ENCODE measurements around the gene ARID1B.

Gene ARID1B

GRCh38 chr6:156879186-156879585, 102.0 kb downstream of the ARID1B start:
- DNase-seq (ENCODE audit: low read depth in 2 of 2): no peak

DNA sequence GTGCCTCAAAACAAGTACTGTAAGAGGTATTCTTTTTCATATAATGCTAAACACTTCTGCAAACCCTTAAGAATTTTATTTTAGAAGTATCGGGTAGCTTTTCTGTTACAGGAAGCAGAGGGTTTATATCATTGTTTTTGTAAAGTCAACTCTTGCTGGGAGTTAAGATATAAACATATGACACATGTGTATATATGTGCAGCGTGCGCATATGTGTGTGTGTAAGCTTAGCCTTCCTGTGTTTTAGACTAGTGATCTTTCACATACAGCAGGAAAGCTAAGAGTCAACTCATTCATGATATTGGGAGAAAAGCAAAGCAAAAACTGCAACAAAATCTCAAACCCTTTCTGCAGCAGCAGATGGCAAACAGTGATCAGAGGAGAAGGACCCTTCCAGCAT, 102.4 kb downstream of the ARID1B start:
- no peak for DNase-seq (ENCODE audit: low read depth in 2 of 2)

DNA sequence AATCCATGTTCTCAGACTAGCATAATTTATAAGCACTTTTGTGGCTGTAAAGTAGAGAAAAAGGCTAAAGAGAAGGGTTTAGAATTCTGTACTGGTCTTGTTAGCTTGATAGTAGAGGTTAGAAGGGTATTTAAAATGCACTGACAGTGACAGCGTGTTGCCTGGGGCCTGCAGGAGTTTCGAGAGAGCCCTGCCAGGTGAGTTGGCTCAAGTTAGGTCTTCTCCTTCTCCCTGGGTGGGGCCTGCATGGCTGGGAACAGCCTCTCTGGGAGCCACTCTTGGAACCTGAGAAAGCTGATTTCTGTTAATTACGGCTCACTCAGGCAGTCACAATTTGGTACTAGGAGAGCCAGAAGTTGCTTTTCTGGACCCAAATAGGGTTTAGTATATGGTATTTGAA, 103.7 kb downstream of the ARID1B start:
- DNase-seq (ENCODE audit: low read depth in 2 of 2): no peak

DNA sequence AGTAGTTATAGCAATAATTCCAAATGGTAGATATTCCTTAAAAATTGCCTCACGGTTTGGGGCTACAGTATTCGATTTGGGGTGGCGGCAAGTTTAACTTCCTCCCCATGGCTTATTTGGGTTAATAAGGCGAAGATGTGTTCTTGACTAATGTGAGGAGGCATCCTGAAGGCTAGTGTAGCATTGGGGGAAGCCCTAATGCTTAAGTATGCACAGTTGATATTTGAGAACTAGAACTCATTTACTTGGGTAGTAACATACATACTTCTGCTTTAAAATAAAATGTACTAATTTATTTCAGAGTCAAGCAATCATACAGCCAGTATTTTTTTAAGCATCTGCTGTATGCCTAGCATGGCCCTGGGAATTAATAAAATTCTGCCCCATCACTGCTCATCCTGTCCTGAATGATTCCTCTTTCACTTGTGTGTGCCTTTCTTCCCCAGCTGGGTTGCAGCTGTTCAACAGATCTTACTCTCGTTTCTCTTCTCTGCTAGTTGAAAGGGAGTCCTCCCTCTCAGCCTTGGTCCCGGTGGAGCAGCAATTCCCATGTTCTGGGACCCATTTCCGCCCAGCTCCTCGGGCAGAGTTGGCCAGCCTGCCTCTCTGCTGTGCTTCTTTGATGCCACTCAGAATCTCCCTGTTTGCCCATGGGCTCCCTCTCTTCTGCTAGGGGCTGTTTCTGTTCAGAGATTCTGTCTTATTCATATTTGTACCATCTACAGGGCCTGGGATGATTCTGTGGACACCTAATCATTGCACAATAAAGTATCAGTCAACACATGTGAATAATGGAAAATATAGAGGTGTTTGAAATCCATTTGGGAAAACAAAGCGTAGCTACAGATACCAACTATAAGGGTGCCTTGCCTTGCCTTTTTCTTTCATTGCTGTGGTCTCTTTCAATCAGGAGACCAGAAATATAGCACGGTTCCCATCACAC, 104.8 kb downstream of the ARID1B start:
- no peak for DNase-seq (ENCODE audit: low read depth in 2 of 2)

- no peak for DNase-seq (ENCODE audit: low read depth in 2 of 2)
These were observed 106.5 kb downstream of the ARID1B start for GRCh38 chr6:156883497-156884252.

- DNase-seq (ENCODE audit: low read depth in 2 of 2): no peak
These were observed 107.1 kb downstream of the ARID1B start for GRCh38 chr6:156884306-156884705.

DNA sequence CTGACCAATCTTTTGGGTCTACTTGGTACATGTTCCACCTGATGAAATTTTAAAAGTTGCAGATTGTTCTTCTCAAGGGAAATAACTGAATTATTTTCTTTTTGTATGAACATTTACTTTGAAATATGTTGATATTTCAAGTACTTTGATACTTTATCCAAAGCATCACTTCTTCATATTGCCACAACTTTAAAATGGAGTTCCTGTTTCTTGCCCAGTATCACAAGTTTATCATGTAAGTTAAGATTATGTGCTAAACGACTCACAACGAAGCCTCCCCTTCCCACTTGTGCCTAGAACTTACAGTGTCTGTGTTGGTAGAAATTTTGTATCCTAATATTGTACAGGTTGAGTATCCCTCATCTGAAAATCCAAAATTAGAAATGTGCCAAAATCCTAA, 108.4 kb downstream of the ARID1B start:
- DNase-seq (ENCODE audit: low read depth in 2 of 2): no peak

DNA sequence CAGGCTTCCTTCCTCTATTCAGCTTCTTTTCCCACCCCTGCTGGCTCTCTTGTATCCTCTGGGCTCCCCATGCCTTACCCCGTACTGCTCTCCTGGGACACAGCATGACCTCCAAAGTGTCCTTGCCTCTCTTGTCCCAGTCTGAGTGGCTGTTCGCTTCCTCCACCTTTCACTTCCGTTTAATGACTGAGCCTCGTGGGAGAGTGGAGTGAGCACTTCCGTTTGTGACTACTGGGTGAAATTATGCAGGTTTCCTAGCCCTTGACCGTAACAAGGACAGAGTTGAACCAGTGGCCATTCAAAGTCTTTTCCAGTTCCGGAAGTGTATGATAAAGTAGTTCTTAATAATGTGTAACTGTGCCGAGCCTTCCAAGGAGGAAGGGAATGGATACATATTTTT, 109.2 kb downstream of the ARID1B start:
- DNase-seq (ENCODE audit: low read depth in 2 of 2): no peak

GRCh38 chr6:156887623-156888269, 110.6 kb downstream of the ARID1B start:
- no peak for DNase-seq (ENCODE audit: low read depth in 2 of 2)

- no peak for DNase-seq (ENCODE audit: low read depth in 2 of 2)
These were observed 112.3 kb downstream of the ARID1B start for GRCh38 chr6:156889469-156889868.

- DNase-seq (ENCODE audit: low read depth in 2 of 2): no peak
These were observed 112.8 kb downstream of the ARID1B start for GRCh38 chr6:156889986-156890385.

DNA sequence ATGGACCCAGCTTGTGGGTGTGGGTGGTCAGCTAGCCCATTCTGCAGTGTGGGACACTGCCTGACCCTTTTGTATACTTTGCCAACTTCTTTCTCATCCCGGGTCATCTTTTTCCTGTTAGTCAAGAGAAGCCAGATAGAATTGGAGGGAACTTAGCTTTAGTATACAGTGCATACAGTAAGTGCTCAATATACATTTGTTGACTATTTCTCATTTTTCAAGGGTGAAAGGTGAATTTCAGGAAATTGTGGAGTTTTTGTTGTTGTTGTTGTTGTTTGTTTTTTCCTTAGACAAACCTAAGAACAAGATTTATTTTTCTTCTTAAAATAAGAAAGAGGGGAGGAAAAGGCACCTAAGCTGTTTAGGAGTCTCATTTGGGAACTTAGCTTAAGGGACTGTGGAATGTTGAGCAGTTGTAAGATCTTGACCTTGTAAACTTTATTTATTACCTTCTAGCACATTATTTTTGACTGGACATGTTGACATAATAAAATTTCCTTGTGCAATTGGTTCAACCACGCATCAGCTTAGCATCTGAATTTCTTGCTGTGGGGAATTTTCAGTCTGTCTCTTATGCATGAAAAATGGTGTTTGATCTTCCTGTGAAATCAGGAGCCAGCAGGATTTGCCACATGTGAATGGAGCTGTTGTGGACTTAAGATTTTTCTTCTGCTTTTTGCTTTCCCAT, 113.6 kb downstream of the ARID1B start:
- no peak for DNase-seq (ENCODE audit: low read depth in 2 of 2)

DNA sequence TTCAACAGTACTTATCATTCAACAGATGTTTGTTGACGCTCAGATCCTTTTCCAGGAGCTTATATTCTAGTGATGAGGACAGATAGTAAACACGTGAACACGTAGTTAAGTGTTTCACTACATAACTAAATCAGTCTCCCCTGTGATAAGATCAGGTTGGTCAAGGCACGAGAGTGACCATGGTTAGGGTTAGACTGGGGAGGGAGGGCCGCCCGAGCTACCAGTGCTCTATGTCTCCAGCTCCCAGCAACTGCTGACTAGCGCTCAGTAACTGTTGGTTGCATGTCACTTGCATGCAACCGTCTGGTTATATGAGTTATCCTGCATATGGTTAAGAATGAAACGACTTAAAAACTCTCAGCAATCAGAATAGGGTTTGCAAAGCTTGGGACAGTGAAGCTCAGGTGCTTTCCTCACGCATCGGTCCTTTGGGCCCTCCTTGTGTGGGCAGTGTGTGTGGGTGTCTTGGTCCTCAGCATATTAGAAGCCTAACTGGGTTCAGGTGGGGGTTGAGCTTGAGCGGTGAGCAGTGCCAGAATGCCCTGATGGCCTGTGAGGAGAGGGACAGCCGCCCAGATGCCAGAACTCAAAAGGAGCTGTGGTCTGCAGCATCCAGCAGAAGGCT, 120.8 kb downstream of the ARID1B start:
- no peak for DNase-seq (ENCODE audit: low read depth in 2 of 2)

- DNase-seq (ENCODE audit: low read depth in 2 of 2): no peak
These were observed 121.9 kb downstream of the ARID1B start for GRCh38 chr6:156899071-156899470.

DNA sequence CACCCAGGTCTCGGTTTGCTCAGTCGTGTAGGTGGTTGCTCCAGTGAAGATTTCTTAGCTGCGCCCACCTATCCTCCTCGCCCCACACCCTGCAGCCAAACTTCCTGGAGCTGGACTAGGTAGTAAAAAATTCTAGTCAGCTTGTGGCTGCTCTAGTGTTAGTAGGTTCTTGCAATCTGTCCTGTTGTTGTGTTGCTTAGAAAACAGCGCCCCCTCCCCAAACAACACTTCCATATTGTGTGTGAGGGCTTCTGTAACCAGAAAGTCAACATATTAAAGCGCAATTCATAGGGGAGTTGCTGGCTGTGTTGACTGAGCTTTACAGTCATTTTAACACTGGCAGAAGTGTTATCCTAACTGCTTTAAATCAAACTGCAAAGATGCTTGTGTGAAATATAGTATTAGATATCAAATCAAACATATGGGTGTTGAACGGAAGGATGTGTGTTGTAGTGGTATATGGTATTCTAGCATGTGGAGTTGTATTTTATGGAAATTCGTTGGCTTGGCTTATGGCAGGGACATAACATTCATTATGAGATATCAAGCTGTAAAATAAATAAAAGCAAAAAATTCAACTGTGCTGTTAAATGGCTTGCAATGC, 122.5 kb downstream of the ARID1B start:
- no peak for DNase-seq (ENCODE audit: low read depth in 2 of 2)

DNA sequence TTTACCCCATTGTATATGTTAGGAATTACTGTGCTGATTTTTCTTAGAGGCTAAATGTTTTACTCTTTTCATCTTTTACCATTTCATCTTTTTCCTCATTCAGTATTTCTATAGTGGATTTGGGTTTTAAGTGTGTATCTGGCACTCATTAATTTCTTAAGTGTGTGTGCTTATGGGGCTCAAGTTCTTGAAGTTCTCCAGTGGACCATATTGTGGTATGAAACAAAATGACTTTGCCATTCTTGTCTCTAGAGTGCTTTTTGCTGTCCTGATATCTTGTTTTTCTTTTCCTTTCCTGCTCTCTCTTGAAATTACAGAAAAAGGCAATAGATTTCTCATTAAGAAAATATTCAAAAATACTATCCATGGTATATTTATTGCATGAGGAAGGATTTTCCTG, 123.1 kb downstream of the ARID1B start:
- DNase-seq (ENCODE audit: low read depth in 2 of 2): no peak

GRCh38 chr6:156901309-156902019, 124.3 kb downstream of the ARID1B start:
- no peak for DNase-seq (ENCODE audit: low read depth in 2 of 2)

DNA sequence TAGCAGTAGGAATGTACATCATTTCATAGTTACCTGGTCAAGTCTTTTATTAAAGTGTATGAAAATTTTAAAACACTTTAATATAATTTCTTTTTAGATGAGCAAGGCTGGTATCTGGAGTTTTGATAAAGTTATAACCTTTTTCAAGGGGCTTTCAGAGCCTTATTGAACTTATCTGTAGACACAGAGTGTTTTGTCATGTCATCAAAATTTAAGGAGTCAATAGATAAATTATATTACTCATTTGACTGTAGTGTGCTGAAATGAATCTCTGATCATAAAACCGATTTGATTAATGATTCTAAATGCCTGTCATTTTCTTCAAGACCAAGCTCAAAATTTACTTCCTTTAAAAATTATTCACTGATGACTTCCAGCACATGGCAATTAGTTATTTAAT, 125.6 kb downstream of the ARID1B start:
- DNase-seq (ENCODE audit: low read depth in 2 of 2): no peak

DNA sequence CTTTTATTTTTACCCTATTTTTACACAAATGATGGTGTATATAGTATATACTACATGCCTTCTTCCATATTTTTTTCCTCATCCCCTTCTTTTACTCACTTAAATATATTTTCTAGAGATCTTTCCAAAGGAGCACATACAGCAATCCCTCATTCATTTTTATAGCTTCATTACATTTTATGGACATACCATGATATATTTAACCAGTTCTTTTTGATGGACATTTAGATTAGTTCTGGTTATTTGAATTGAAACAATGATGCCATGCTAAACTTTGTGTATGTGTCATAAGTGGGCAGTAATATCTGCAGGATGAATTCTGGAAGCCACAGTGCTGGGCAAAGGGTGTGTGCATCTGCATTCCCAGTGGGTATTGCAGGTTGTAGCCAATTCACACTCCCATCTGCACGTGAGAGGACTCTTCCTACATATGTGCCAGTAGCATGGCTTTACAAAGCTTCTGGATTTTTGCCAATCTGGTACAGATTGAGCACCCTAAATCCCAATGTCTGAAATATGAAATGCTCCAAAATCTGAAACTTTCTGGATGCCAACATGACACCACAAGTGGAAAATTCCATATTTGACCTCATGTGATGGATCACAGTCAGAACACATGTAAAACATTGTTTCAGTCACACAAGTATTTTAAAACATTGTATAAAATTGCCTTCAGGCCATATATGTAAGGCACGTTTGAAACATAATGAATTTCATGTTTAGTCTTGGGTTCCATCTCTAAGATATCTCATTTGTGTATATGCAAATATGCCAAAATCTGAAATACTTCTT, 127.2 kb downstream of the ARID1B start:
- no peak for DNase-seq (ENCODE audit: low read depth in 2 of 2)

DNA sequence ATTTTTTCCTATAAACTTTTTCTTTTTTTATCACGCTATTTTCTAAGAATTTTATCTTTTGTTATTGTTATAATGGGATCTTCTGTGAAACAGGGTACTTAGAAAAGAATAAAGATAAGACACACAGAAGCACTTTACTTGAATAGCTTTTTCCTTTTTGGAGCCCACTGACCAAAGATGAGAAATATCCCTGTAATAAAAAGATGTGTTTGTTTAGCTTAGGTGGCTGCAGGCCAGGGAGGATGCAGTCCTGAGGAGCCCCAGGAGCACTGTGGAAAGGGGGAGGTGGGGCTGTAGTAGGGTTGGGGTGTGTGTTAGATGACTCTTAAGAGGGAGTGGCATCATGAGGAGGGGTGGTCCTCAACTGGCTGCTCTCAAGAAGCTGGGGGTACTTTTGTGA, 128.6 kb downstream of the ARID1B start:
- DNase-seq (ENCODE audit: low read depth in 2 of 2): no peak

Measured in stimulated activated CD8-positive, alpha-beta memory T cell treated with anti-CD3 and anti-CD28 coated beads, Interleukin-2, amount 100 ng/mL, for 48 hours (primary cell).